ENCODE results near the gene TXNL4A.

Gene TXNL4A

DNA sequence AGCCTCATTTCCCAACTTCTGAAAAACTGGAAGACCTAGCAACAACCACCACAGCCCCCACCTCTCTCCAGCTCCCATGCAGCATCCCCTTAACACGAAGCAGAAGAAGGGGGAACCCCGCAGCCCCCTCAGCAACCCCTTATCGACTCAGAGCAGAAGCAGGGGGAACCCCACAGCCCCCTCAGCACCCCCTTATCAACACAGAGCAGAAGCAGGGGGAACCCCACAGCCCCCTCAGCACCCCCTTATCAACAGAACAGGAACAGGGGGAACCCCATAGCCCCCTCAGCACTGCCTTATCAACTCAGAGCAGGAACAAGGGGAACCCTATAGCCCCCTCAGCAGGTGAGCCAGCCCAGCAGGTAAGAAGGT is 43.6 kb downstream of the TXNL4A start:
- no peak for DNase-seq (ENCODE audit: low read depth in 1 of 2, low spot score in 1 of 2)
- TF ChIP-seq, protein P1, sequence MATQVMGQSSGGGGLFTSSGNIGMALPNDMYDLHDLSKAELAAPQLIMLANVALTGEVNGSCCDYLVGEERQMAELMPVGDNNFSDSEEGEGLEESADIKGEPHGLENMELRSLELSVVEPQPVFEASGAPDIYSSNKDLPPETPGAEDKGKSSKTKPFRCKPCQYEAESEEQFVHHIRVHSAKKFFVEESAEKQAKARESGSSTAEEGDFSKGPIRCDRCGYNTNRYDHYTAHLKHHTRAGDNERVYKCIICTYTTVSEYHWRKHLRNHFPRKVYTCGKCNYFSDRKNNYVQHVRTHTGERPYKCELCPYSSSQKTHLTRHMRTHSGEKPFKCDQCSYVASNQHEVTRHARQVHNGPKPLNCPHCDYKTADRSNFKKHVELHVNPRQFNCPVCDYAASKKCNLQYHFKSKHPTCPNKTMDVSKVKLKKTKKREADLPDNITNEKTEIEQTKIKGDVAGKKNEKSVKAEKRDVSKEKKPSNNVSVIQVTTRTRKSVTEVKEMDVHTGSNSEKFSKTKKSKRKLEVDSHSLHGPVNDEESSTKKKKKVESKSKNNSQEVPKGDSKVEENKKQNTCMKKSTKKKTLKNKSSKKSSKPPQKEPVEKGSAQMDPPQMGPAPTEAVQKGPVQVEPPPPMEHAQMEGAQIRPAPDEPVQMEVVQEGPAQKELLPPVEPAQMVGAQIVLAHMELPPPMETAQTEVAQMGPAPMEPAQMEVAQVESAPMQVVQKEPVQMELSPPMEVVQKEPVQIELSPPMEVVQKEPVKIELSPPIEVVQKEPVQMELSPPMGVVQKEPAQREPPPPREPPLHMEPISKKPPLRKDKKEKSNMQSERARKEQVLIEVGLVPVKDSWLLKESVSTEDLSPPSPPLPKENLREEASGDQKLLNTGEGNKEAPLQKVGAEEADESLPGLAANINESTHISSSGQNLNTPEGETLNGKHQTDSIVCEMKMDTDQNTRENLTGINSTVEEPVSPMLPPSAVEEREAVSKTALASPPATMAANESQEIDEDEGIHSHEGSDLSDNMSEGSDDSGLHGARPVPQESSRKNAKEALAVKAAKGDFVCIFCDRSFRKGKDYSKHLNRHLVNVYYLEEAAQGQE (IDR thresholded peaks at IDR 0.05; ENCODE audit: insufficient replicate concordance, low read depth): no peak
- TF ChIP-seq POLR2AphosphoS5 (IDR thresholded peaks at IDR 0.05; ENCODE audit: low read depth) (no peak), SPI1 (IDR thresholded peaks at IDR 0.05; ENCODE audit: borderline replicate concordance, low read depth) (no peak), GABPA (IDR thresholded peaks at IDR 0.05; ENCODE audit: low read depth) (no peak)
- TF ChIP-seq, protein P2, sequence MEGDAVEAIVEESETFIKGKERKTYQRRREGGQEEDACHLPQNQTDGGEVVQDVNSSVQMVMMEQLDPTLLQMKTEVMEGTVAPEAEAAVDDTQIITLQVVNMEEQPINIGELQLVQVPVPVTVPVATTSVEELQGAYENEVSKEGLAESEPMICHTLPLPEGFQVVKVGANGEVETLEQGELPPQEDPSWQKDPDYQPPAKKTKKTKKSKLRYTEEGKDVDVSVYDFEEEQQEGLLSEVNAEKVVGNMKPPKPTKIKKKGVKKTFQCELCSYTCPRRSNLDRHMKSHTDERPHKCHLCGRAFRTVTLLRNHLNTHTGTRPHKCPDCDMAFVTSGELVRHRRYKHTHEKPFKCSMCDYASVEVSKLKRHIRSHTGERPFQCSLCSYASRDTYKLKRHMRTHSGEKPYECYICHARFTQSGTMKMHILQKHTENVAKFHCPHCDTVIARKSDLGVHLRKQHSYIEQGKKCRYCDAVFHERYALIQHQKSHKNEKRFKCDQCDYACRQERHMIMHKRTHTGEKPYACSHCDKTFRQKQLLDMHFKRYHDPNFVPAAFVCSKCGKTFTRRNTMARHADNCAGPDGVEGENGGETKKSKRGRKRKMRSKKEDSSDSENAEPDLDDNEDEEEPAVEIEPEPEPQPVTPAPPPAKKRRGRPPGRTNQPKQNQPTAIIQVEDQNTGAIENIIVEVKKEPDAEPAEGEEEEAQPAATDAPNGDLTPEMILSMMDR (IDR thresholded peaks at IDR 0.05; ENCODE audit: insufficient read depth, low read length): no peak
- H3K4me3 ChIP-seq (replicated peaks; ENCODE audit: insufficient read depth, low read length): no peak overlapping the region
- H3K27me3 ChIP-seq (ENCODE audit: insufficient read depth, poor library complexity, severe bottlenecking): no peaks in the 10 kb centered on the region
- H3K27ac ChIP-seq (replicated peaks): peak overlapping the region; percentile 51

DNA sequence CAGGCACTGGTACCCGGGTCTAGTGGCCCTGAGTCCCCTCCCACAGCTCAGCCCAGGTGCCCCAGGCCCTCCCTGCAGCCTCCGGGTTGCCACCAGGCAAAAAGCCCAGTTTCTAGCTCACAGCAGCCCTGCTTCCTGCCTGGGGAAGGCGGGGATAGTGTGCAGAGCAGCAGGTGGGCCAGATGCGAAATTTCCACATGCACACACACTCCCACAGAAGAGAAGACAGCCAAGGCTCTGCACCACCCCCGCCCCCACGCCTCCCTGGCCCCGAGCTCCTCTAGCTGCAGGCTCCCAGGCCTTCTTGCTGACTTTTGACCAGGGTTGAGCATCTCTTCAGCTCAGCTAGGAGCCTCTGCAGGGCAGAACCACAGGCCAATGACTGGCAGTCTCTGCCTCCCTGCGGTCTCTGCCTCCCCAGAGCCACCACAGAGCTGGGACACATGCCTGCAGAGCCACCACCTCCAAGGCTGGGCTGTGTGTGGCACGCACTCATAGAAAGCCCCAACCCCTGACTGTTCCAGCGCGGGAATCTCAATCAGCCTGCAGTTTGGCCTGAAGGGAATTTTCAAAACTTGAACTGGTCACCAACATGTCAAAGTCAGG is 44.1 kb downstream of the TXNL4A start:
- Histone ChIP-seq H3K4me3 (replicated peaks; ENCODE audit: insufficient read depth, low read length) (no peak overlapping the region), H3K27me3 (ENCODE audit: insufficient read depth, poor library complexity, severe bottlenecking) (no peaks in the 10 kb centered on the region), H3K27ac (replicated peaks) (peak overlapping the region; percentile 55)
- DNase-seq (ENCODE audit: low read depth in 1 of 2, low spot score in 1 of 2): peak in 1 of 2 experiments; percentile 97
- TF ChIP-seq, protein P2 (IDR thresholded peaks at IDR 0.05; ENCODE audit: insufficient read depth, low read length): no peak
- TF ChIP-seq GABPA (IDR thresholded peaks at IDR 0.05; ENCODE audit: low read depth): no peak; the same call in 1 of the 2 replicates
- peak; percentile 95 for TF ChIP-seq POLR2AphosphoS5 (IDR thresholded peaks at IDR 0.05; ENCODE audit: low read depth)
- TF ChIP-seq, protein P1 (IDR thresholded peaks at IDR 0.05; ENCODE audit: insufficient replicate concordance, low read depth): no peak
- TF ChIP-seq SPI1 (IDR thresholded peaks at IDR 0.05; ENCODE audit: borderline replicate concordance, low read depth): peak; percentile 7; the same call in 1 of the 2 replicates

- TF ChIP-seq POLR2AphosphoS5 (IDR thresholded peaks at IDR 0.05; ENCODE audit: low read depth) (no peak), SPI1 (IDR thresholded peaks at IDR 0.05; ENCODE audit: borderline replicate concordance, low read depth) (no peak), GABPA (IDR thresholded peaks at IDR 0.05; ENCODE audit: low read depth) (no peak)
- TF ChIP-seq, protein P1 (IDR thresholded peaks at IDR 0.05; ENCODE audit: insufficient replicate concordance, low read depth): no peak
- TF ChIP-seq, protein P2 (IDR thresholded peaks at IDR 0.05; ENCODE audit: insufficient read depth, low read length): no peak
- DNase-seq (ENCODE audit: low read depth in 1 of 2, low spot score in 1 of 2): no peak
- no peaks in the 10 kb centered on the region for H3K27me3 ChIP-seq (ENCODE audit: insufficient read depth, poor library complexity, severe bottlenecking)
- H3K4me3 ChIP-seq (replicated peaks; ENCODE audit: insufficient read depth, low read length): no peak overlapping the region
- peak overlapping the region; percentile 55 for H3K27ac ChIP-seq (replicated peaks)
These were observed 44.7 kb downstream of the TXNL4A start for GRCh38 chr18:79943608-79944125.

Measured in HL-60 (cell line).